NCI-H1048 (cell line): Measurements from ENCODE around the gene SLC4A2.
A peak's percentile ranks its signal among the peaks of the same experiment; 100 is the strongest.

Experiments
- DNase-seq: peaks from one replicate; lab custom pipeline; 2025; lab: John Stamatoyannopoulos, UW

SLC4A2 gene

DNA sequence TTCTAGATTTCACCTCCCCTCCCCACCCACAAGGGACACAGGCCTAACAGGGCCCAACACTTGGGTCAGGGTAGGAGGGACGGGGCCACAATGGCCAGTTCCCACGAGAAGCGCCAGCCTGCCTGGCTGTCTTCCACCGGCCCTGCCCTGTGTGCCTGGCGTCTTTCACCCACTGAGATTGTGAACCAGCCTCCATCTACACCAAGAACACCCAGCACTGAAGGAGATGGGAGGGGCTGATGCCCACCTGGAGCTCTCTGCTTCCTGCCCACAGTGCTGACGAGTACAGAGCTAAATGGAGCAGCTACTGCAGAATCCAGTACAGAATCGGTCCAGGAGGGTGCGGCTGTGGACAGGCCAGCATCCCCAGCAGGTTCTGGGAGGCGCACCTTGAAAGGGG, 13.4 kb upstream of the SLC4A2 start:
- no peak for DNase-seq

DNA sequence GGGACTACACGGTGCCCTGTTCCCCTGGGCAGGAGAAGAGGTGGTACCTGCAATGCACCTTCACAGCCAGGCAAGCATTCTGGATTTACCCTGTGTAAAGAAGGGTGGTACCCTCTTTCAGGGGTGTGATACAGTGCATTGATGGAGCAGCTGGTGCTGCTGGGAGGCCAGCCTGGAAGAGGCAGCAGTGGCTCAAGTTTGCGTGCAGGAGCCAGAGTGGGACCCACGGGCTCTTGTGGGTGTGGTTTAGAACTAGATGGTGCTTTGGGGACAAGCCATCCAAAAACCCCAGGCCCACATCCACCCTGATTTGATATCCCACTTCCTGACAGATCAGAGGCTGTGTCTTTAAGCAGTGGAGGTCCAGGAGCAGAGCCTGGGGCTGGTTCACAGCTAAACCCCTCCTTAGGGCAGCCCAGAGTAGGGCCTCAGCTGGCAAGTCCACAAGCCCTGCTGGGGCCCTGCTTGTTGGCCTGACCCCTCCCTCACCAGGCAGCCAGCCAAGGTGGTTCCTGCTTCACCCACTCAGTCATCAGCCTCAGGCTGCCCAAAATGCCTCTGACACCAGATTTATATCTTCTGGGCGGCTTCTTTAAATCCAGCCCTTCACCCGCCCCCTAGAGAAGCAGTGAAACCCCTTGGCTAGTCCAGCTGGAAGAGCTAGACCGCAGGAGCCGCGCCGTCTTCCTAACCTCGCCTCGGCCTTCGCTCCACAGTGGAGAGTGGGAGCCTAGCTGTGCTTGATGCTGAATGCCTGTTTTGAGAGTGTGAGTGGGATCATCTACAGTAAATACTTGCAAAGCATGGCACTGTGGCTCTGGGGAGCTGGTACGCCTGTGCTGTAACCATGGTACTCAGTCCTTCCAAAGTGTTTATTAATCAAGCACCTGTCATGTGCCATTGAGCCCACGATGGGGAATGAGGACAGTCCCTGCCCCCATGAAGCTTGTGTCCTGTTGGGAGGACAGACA, 12.5 kb upstream of the SLC4A2 start:
- no peak for DNase-seq

DNA sequence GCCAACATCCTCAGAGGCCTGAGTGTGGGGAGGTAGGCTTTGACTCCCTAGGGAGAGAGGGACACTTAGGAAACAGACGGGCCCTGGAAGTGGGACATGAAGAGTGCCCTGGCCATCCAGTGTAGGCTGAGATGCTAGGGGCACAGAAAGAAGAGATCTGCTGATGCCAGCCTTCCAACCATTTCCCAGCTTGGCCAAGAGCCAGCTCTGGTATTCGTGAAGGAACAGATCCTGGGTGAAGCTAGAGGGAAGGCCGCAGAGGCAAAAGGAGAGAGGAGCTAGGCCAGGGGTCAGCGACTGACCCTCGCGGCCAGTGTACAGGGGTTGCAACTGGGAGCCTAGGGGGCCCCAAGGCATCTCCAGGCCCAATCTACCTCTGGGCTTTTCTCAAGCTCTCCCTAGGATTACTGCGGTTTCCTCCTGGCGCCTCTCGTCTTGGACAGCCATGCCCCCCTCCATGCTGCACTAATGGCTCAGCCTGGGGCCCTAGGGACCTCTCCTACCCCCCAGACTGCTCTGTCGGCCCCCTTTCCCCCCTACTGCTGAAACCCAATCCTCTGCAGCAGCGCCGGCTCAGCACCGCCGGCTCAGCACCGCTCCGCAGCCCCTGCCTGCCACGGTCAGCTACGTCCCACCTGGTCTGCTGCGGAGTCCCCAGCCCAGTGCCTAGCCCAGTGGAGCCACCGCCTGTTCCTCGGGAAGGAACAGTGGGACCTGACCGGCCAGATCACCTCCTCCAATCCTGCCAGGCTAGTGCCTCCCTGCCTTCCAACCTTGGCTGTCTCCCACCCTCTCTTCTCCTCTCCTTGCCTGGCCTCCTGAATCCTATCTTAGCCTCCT, 11.2 kb upstream of the SLC4A2 start, which contains the start of gene ASIC3:
Gene ASIC3, plus strand, starts transcription at position 556 of the 840 bp plus-strand sequence. CDS start 355 bp downstream, outside the sequence.
- DNase-seq = no peak

DNA sequence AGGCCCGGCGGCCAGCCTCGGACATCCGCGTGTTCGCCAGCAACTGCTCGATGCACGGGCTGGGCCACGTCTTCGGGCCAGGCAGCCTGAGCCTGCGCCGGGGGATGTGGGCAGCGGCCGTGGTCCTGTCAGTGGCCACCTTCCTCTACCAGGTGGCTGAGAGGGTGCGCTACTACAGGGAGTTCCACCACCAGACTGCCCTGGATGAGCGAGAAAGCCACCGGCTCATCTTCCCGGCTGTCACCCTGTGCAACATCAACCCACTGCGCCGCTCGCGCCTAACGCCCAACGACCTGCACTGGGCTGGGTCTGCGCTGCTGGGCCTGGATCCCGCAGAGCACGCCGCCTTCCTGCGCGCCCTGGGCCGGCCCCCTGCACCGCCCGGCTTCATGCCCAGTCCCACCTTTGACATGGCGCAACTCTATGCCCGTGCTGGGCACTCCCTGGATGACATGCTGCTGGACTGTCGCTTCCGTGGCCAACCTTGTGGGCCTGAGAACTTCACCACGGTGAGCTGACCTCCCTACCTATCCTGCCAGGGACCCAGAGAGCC, 10.4 kb upstream of the SLC4A2 start:
- no peak for DNase-seq

DNA sequence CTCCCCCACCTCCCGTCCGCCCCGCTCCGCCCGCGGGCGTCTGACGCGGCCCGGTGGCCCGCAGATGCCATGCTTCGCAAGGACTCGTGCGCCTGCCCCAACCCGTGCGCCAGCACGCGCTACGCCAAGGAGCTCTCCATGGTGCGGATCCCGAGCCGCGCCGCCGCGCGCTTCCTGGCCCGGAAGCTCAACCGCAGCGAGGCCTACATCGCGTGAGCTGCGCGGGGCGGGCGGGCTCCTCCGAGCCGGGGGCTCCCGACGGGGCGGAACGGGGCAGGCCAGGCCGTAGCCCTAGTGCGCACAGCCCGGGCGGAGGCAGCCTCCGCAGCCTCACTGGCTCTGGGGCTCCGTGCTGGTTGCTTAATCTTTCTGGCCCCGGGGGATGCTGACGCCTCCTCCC, 8.3 kb upstream of the SLC4A2 start:
- no peak for DNase-seq

DNA sequence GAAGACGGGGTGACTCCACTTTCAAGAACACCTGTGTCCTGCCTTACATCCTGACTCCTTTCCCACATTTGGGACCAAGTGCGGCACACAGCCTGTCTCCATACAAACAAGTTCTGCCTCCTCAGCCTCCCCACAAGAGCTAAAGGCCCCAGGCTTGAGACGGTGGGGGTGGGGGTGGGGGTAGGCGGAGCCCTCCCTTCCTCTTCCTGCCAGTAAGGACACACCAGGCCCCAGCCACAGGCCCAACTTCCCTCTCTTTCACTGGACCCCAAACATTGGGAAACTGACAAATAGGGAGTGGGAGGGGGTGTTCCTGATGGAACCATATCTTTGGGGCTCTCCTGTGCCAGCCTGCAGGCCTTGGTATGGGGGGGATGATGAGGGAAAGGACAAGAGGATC, 6.3 kb upstream of the SLC4A2 start:
- no peak for DNase-seq

DNA sequence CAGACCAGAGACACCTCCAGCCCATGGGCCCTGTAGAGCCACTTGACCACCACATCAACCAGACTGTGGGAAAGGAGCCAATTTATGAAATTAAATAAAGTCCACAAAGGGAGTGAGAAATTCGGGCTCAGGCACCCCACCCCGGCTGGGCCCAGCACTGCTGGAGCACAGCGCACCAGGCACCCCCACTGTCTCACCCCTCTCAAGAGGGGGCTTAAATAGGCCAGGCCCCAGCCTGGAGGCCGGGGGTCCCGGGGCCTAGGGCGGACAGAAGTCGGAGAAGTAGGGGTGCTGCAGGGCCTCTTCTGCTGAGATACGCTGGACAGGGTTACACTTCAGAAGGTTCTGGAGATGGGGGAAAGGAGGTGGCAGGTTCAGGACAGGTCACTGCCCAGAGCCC, 5.6 kb upstream of the SLC4A2 start:
- no peak for DNase-seq

DNA sequence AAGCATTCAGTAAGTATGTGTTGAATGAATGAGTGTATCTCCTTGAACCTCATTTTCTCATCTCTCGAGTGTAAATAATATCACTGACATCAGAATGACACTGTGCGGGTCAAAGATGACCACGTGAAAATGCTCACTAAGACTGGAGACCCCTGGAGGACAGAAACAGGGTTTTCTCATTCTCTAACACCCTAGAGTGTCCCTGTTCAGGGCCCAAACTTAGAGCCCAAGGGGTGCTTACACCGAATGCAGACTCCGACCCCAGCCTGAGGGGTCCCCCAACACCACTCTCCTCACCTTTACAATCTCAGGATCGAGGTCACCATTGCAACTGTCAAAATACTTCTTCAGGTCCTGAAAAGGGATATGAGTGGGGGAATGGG, 3.1 kb upstream of the SLC4A2 start:
- DNase-seq = no peak

DNA sequence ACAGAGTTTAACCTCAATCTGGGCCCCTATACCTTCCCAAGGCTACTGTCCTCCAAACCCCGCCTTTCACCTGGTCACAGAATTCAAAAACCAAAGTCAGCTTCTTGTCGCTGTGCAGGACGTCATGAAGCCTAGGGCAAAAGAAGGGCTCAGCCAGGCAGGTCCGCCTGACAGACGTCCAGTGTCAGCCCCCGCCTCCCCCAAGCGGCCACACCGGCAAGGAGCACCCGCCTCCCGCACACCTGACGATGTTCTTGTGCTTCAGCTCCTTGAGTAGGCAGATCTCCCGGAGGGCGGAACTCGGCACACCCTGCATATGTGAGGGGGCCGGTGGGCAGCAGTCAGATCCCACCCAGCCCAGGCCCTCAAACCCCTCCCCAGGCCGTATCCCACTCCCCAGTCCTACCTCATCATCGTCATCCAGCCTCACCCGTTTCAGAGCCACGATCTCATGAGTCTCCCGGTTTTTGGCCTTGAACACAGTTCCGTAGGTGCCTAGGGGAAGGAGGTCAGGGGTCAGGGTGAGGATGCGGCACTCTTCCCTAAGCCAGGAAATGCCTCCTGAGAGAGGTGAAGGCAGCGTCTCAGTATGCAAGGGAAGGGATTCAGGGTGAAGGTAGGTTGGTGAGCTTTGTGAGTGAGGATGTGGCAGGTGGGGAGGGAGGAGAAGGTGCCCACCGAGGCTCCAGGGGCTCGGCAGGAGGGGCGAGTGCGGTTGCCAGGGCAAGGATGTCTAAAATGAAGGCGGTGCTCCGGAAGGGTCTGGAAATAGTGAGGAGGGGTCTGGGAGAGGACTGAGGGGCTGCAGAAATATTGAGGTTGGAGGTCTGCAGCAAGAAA, 2.5 kb upstream of the SLC4A2 start:
- DNase-seq = no peak

DNA sequence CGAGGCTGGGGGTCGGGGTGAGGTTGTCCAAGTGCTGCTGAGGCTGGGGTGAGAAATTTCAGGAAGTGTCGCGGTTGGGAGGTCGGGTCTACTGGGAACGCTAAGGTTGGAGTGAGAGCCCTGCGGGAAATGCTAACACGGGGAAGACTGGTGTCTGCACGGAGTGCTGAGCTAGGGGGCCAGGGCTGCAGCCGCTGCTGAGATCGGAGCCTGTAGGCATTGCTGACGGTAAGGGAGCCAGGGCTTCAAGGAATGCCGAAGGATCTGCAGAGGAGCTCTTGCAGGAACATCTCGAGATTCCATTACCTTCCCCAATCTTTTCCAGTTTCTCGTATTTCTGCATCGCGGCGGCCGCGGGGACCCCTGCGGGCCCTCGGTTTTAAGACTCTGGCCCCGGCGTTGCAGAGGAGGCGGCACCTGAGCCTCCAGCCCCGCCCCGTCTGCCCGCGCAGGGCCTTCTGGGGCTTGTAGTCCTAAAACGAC, 1.8 kb upstream of the SLC4A2 start, which contains the start of gene CDK5:
Gene CDK5, minus strand, starts transcription at position 392 of the 483 bp plus-strand sequence. Its CDS starts 49 bp downstream, at position 343.
- no peak for DNase-seq

DNA sequence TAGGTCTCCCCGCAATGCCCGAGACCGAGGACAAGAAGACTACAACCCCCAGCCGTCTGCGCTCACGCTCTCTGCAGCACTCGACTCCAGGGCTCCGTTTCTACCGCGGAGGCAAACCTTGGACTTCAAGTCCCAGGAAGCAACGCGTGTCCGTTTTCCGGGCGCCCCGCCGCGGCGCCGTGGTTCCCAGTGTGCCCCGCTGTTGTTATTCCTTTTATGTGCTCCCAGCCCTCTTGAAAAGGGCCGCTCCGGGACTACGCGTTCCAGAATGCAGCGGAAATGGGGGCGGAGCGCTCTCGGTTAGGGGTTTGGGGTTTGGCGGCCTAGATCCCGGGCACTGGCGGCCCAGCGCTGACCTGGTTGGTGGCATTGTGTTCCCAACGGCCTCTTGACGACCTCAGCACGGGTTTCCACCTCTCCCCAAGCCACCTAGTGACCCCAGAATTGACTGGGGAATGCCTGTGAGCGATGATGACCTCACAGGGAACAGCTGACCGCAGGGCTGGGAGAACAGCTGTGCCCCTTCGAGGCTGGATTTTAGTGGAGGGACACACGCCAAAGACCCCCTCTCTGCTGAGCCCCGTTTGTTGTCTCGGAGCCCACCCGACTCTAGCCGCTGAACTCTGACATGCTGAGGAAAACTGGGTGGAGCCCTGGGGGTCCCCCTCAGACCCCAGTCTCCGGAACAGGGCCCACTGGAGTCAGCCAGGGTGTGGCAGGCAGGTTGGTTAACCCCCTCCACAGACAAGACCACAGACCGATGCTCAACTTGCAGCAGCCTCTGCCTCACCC, 1.2 kb upstream of the SLC4A2 start:
- peak; percentile 99 for DNase-seq

DNA sequence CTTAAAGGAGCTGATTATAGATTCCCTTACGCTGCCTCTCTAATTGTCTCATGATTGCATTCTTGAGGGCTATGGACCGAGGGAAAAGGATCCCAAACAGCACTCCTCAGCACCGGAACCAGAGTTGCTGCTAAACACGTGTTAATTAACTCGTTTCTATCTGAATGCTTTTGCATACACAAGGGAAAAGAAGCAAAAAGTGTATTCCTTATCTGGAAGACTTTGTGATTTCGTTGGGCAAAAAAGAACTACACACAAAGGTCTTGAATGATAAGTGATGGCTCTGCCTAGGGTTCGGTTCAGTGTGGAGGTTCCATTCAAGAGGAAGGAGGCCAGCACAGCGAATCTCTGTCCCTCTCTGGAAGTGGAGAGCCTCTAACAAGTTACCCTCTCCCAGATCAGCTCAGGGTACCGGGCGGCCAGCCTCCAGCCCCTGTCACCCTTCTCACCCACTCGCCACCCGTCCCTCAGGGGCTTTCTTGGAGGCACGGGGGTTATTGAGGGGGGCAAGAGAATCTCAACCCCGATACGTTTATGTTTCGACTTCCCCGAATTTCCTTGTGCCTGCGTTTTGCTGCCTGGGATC, 515 bp upstream of the SLC4A2 start:
- DNase-seq = no peak

DNA sequence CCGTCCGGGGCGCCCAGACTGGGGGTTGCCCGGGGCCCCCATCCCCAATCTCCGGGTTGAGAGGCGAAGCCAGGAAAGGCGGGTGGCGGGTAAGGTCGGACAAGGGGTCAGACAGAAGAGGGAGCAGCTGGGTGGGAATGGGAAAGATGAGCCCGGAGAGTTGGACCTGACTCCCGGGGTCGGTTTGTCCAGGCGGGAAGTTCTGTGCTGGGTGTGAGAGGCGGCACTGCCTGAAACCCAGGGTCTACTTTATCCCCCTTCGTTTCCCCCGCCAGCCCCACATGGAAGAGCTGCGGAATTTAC, 675 bp downstream of the SLC4A2 start:
- no peak for DNase-seq

DNA sequence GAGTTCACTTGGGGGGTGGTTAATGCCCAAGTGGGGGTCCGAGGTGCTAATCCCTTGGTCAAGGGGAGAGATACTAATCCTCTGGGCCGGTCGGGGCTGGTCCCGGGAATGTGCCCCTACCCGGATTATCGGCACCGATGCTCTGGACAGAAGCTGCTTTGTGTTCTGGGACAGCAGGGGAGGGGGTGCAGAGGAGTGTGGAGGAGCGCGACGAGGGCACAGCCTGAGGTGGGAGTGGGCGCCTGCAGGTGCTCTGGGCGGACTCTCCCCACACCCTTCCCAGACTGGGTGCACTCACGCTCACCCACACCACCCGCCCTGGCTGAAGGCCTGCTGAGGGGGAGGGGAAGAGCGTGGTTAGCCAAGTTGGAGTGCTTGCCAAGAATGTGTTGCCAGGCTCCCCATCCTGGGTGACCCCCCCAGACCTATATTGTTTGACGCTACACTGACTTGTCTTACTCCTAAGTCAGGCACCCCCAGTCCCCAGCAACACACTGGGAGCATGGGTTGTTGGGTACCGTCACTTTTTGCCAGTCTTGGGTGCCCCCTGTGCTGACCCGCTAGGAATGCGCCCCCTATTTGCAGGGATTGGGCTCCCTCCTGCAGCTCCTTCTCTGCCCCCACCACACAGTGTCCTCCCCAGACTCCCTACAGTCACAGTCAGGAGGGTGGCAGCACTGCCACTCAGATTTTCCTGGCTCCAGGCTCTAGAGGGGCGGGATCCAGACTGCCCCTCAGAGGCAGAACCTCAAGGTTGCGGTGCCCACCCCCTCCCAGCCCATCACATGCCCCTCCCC, 1.2 kb downstream of the SLC4A2 start:
- no peak for DNase-seq

DNA sequence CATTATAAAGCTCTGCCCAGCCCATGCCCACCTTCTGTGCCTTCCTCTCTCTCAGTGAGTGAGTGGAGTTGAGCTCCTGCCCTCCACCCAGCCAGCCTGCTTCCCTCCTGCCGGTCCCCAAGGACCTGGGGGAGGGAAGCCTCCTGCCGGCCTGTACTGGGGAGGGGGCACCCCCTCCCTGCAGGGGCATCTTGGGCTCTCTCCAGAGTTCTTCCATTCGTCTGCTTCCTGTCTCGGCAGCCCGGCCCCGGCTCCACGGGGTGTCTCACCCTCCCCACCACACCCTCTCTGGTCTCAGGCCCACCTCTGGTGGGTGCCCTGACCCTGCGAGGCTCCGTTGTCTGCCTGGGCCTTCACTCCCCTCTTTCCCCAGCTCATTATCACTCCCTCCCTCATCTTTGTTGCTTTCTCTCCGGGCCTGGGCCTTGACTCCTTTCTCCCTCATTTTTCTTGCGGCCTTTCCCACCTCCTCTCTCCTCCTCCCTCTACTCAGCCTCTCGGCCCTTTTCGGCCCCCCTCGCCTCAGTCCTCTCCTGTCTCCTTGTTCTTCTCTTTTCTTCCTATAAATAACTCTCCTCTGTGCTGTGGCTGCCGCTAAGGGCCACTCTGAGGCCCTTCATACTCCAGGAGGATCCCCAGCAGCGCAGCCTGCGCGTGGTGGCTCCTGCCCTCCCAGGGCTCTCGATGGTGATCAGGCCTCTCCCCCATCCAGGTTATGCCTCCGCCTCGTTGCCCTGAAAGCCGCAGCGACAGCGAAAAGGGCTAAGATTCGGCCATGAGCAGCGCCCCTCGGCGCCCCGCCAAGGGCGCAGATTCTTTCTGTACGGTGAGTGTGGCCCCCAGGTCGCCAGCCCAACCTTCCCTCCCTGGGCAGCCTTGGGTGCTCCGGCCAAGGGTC, 2.1 kb downstream of the SLC4A2 start:
- no peak for DNase-seq

DNA sequence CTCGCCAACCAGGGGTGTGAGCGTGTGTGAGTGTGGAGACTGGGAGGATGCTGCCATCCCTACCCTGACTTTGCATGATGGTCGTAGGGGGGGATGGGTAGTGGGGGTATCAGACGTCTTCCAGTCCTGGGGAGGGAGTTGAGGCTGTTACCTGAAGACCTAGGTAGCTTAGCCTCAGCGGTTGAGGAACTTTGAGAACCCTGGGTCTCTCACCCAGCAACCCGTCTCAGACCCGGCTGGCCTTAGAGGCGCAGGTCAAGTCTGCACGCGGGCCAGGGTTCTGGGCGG, 2.7 kb downstream of the SLC4A2 start:
- no peak for DNase-seq

DNA sequence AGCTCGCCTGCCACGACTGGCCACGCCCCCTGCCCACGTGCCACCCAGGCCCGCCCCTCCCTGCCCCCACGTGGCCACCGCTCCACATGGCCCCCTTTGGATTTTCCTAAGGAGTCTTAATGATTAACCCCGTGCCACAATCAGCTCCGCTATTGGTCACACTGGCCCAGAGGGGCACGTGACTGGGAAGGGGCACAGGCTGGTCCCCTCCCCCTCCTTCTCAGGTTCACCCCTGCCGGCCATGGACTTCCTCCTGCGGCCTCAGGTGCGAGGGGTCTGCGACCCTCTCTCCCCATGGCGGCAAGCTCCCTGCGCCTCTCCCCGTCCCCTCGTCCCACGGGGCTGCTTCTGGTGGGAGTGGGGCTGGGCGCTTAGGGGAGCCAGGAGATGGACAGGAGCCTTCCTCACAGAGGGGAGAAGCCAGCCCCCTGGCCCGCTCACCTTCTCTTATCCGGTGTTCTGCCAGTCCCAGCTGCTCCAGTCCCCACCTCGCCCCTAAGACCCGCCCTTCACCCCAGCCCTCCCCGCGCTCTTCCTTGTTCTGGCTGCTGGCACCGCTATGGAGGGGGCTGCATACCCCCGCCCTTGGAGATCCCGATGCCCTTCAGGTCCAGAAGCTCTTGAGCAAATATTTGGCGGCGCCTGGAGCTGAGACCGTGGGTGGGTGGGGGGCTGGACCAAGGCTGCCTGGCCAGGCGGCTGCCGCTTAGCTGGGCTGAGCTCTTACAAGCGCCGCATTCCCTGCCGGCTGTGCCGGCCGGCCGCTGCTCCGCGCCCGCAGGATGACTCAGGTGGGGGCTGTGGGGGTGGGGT, 3.2 kb downstream of the SLC4A2 start:
- DNase-seq = no peak

DNA sequence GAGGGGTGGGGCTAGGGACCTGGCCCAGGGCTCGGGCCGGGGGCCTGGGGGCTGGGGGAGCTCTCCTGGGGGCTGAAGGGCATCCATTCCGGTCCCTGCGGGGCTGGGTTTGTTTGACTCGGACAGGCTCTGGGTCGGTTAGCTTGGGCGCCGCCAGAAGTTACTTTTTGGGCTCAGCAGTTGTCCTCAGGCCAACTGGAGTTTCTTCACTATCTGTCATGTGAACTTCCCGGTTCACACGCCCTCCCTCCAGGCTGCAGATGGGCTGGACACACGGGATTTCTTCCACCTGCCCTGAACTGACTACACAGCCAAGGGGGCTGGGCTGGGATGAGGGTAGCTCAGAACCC, 3.8 kb downstream of the SLC4A2 start:
- DNase-seq = no peak
